Iris pigment epithelial cell (primary cell): ENCODE results near the gene CDC42BPG.
A peak's percentile ranks its signal among the peaks of the same experiment; 100 is the strongest.

Experiments used
- DNase-seq: peaks from one replicate; pipeline ENCODE4 v3.0.0-alpha.2; 2011; ENCODE audit warnings: low read depth

Gene CDC42BPG

DNA sequence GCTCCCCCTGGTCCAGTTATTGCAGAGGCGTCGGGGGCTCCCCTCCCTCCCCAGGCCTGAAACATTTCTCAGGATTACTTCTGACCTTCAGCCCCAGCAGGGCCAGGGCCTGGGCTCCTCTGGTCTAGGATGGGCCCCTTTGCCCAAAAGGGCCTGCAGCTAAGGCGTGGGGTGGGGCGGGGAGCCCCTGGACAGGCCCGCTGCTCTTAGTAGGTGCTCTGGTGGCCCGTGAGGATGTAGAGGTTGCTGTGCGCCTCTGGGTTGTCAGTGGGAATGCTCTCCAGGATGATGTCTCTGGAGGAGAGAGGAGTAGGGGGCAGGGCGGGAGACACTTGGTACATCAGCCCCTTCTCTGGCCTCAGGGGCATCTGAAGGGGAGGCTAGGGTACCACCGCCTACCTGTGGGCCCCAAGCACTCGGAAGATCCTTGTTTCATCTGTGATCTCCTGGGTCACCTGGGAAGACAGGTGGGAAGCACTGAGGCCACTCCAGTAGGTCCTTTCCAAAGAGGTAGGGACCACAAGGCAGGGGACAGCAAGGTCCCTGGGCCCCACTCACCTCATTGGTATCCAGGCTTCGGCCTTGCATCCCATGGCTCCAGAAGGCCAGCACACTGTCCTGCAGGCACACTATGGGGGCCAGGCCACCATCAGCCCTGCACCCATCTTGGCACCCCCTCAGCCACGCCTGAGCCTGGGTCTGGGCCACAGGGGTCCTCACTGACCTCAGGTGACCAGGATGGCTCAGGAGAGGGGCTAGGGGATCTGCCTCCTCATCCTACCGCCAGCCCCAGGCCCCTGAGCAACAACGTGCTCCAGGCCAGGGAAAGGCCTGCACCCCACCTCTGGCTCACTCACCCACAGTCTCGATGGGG lies 54.9 kb downstream of the CDC42BPG start:
- no peak for DNase-seq

GRCh38 chr11:64788321-64789215 lies 55.9 kb downstream of the CDC42BPG start:
- no peak for DNase-seq

GRCh38 chr11:64787526-64788320 lies 56.7 kb downstream of the CDC42BPG start:
- peak; percentile 54 for DNase-seq

DNA sequence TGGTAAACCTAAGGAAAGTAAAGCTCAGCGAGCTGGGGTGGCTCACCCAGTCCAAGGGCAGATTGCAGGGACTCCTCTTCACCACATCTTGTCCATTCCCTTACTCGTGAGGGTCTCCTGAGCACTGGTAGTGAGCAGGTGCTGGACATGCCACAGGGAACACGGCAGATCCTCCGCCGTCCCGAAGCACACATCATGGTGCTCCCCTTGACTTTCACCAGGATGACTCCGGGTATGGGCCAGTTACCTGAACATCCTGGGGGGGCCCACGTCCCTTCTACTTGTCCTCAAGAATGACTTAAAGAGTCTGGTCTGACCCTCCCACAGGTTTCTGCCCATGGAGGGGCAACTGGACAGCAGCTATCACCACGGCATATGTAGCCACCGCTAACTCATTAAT lies 58.1 kb downstream of the CDC42BPG start:
- no peak for DNase-seq

- DNase-seq, result no peak
Measured at GRCh38 chr11:64784813-64785581, 59.5 kb downstream of the CDC42BPG start.

DNA sequence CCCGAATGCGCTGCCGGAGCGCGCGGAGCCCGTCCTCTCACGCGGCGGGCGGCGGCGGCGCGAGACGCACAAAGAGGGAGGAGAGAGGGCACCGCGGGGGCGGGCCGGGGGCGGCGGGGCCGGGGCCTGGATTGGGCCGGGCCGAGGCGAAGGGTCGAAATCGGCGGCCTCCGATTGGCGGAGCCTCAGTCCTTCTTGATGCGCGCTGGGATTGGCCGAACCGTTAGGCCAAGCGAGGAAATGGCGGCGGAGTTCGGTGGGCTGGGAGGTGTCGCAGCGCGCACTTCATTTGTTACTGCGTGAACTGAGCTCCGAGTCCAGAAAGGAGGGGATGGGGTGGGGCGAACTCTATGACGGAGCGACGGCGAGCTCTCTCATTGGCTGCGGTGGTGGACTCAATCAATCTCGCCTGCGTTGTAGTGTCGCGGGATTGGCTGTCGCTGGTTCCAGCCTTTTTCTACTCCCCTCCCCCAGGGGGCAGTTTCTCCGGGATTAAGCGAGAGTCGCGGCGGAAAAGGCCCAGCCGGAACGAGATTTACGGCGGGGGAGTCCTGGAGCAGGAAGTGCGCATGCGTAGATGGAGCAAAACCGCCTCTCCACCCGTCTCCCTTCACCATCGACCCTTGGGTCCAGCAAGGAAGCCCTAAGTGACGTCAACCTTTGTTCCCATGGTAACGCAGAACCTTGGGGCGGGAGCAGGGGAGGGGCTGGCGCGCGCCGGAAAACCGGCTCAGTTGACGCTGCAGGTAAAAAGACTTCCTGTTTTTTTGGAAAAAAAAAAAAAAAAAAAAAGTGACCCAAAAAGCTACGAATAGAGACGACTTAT lies 65.8 kb downstream of the CDC42BPG start, which contains the start of gene SF1:
Gene SF1, minus strand, starts transcription at position 70 of the 826 bp plus-strand sequence. CDS start 150 bp downstream, outside the sequence.
- DNase-seq, result peak; percentile 99

DNA sequence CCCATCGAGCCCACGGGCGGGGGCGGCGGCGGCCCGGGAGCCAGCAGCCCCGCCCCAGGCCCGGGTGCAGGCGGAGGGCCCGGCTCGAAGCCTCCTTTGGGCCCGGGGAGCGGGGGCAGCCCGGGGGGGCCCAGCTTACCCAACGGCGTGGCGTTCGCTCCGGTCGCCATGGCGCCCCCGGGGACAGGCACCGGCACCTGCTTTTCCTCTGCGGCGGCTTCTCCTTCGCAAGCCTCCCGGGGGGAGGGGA lies 66.3 kb downstream of the CDC42BPG start:
- no peak for DNase-seq

DNA sequence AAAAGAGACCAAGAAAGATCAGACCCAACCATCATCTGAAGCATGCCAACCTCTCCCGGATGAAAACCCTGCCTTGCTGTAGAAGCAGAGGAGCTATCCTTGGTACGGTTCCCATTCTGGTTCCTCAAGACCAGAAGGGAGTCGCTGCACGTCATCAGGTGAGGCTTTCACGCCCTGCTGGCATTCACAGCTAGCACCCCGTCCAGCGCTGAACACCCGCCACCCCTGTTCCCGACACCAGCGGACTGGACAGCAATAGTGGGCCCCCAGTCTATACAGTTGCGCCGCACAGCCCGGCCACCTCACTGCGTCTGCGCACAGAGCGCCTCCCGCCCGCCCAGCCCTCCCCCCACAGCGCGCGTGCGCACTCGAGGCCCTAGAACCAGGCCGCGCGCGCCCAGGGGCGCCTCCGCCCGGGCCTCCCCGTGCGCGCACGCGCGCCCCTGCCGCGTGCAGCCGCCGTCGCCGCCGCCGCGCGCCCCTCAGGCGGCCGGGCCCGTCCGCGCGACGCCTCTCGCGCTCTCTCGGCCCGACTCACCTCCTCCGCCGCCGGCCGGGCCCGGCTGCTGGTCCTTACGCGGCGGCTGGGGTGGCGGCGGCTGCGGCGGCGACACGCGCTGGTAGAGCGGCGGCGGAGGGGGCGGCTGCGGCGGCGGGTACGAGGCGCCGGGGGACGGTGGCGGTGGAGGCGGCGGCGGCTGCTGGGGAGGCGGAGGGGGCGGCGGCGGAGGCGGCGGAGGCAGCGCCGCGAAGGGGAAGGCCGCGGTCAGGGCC lies 66.8 kb downstream of the CDC42BPG start:
- peak; percentile 86 for DNase-seq

DNA sequence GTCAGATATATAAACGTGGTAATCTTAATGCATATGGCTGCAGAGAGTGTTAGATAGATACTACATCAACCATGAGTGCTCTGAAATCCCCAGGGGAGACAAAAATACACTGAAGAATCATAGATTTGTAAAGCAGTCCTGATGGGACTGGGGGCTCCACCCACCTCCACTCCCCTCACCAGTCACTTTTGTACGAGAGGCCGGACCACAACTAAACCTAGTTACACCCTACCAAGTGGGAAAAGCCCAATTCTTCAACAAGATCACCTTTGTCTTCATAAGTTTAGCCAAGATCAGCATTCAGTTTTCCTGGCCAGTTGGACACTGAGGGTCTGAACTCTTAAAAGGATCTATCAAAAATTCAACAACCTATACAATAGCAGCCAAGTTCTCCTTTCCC lies 67.6 kb downstream of the CDC42BPG start:
- no peak for DNase-seq

DNA sequence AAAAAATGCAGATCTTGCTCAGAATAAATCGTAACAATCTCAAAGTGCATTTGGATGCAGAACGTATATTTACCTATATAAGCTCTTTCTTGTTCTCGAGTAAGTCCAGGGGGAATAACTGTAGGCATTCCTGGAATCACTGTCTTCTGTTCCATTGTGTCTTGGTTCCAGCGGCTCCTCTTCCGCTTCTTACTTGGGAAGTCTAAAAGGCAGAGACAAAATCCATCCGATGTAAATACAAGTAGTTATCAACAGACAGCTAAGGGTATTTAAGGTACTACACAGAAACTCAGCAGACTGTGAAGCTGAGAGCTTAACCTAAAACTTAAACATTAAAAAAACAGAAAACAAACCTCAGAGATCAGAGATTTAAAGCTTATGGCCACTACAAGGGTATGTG lies 68.0 kb downstream of the CDC42BPG start:
- DNase-seq, result no peak

GRCh38 chr11:64774144-64774543 lies 70.3 kb downstream of the CDC42BPG start:
- DNase-seq, result no peak
